ENCODE measurements around the gene PCSK4.
A peak's percentile ranks its signal among the peaks of the same experiment; 100 is the strongest.

Gene PCSK4

DNA sequence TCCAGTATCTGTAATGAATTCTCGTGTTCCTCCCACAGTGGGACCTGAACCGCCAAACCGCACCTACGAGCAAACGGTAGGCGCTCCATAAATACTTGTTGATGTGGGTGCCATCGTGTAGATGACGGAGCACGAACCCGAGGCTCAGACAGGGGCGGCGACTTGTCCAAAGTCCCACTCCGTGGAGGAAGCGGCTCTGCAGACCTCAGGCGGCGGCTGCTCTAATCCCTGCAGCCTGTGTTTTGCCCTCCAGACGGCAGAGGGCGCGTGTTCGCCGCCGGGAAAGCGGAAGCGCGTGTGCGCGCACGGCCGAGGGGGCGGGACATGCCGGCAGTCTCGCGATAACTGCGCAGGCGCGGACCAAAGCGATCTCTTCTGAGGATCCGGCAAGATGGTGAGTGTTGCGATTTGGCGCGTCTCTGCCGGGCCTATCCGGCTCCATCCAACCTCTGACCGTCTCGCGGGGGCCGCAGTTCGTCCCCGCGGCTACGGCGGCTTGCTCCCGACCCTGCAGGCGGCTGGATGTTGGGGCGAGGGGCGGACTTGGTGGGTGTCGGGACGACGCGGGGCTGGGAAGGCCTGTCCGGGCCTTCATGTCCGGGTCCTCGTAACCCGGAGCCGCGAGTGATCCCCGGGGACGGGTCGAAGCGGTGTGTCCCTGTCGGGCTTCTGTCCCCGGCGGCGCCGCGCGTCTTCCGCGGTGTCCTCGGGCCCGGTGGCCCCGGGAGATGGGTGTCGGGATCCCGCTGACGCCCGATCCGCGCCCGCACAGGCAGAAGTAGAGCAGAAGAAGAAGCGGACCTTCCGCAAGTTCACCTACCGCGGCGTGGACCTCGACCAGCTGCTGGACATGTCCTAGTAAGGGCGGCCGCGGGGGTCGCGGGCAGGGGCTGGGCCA, 51.9 kb downstream of the PCSK4 start, which contains the start of gene RPS15:
Gene RPS15 (plus strand): TSS at position 362 of the 898 bp plus-strand sequence. CDS start 30 bp downstream, at position 392.
- peak; percentile 88 to 89 for DNase-seq (ENCODE audit: low read depth in 2 of 2)

DNA sequence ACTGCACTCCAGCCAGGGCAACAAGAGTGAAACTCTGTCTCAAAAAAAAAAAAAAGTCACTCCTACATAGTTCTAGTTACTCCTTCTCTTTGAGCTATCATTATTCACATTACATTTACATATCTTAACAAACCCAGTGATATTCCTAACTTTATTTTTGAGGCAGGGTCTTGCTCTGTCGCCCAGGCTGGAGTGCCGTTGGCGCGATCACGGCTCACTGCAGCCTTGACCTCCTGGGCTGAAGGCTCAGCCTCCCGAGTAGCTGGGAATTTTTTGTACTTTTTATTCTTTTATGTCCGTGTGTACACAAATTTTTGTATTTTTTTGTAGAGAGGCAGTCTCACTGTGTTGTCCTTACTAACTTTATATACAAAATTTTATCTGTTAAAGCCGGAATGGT, 52.5 kb downstream of the PCSK4 start:
- no peak for DNase-seq (ENCODE audit: low read depth in 2 of 2)

DNA sequence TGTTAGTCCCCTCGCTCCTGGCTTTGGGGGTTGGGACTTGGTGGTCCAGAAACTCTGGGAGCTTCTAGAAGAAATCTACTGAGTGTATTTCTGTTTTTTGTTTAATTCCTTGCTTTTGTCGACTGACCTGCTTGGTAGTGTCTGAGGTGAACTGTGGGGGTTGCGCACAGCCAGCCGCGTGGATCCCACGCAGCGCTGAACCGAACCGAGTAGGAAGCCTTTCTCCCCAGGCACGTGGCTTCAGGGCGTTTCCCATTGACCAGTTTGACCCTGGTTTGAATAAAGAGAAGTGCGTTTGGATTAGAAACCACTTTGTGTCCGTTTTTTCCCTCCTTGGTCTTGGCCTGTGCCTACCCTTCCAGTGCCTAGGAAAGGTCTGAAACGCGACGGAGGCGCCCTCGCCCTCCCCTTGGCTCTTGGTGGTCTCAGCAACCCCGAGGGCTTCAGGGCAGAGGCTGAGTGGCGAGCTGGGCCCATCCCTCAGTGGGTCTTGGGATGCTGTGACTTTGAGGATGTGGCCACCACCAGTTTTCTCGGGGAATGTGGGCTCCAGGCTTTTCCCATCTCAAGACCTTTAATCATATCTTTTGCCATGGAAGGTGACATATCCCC, 54.7 kb downstream of the PCSK4 start:
- no peak for DNase-seq (ENCODE audit: low read depth in 2 of 2)

- DNase-seq (ENCODE audit: low read depth in 2 of 2): no peak
Observed at GRCh38 chr19:1434577-1435060, 55.5 kb downstream of the PCSK4 start.

- no peak for DNase-seq (ENCODE audit: low read depth in 2 of 2)
Observed at GRCh38 chr19:1434040-1434366, 56.1 kb downstream of the PCSK4 start.

GRCh38 chr19:1433119-1434039, 56.8 kb downstream of the PCSK4 start:
- DNase-seq (ENCODE audit: low read depth in 2 of 2): no peak

DNA sequence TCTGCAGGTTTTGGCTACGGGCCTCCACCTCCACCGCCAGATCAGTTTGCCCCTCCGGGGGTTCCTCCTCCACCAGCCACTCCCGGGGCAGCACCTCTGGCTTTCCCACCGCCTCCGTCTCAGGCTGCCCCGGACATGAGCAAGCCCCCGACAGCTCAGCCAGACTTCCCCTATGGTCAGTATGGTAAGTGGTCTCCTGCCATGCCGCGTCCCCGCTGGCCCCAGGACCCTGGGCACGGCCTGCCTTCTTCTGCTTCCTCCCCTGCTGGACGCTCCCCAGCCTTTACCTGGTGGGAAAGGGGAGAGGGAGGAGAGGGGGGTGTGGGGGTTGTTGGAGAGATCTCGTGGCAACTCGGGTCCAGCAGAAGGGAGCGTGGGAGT, 57.7 kb downstream of the PCSK4 start:
- no peak for DNase-seq (ENCODE audit: low read depth in 2 of 2)

- DNase-seq (ENCODE audit: low read depth in 2 of 2): no peak
Observed at GRCh38 chr19:1431759-1432506, 58.2 kb downstream of the PCSK4 start.
